ENCODE measurements around the gene ZGLP1. TPM values are rescaled to one million over a fixed set of nuclear protein-coding genes. Genes with fewer than 3 reads are reported as not detected.

Gene ZGLP1
- total and polyA plus RNA-seq, 5 experiments from 2014 or later: 0.27 to 12.2 (median 10.0) TPM; not detected in 2

DNA sequence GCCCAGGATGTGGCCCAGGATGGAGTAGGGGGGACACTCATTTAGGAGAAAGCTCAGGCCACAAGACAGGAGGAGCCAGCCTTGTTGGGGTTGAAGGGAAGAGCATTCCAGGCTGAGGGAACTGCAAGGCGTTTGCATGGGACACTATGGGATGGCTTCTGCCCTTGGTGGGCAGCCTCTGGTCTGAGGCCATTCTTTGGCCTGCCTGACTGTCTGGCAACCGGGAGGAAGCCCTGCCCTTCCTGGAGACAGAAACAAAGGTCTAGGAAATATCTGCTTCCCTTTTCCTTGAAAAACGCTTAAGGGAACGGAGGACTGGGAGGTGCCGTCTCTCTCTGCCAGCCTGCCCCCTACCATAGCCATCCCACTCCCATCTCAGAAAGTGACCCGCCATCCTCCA lies 41.5 kb downstream of the ZGLP1 start:
- H3K9me3 Mint-ChIP-seq: no peaks in the 10 kb centered on the region
- no peaks in the 10 kb centered on the region for H3K36me3 Mint-ChIP-seq
- peak overlapping the region in 1 of 10 donors; percentile 9 for H3K27ac Mint-ChIP-seq
- peaks cover 4 to 26% (median 24%) of the 10 kb centered on the region in 4 donors for H3K4me1 Mint-ChIP-seq
- ATAC-seq: no peak
- no peak overlapping the region for H3K4me3 Mint-ChIP-seq
- POLR2A ChIA-PET: interaction anchor here (3.8 kb wide), 1 partner anchor 119 kb away, joined by 52 read pairs; no protein-coding TSS in a partner anchor
- no peak for DNase-seq
- H3K27me3 Mint-ChIP-seq: no peaks in the 10 kb centered on the region

DNA sequence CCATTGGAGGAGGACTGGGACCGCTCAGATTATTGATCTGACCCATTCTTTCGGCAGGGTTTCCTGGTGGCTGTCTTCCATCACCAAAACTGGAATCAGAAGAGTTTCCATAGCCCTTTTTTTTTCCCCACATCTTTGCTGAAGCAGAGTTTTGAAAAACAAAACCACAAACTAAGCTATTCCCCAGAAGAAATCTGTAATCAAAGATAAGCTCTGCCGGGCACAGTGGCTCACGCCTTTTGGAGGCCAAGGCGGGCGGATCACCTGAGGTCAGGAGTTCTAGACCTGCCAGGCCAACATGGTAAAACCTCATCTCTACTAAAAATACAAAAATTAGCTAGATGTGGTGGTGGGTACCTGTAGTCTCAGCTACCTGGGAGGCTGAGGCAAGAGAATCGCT lies 42.9 kb downstream of the ZGLP1 start:
- ATAC-seq (no peak), DNase-seq (no peak)
- Mint-ChIP-seq H3K4me1 (peaks cover 4 to 24% (median 16%) of the 10 kb centered on the region in 4 donors), H3K36me3 (no peaks in the 10 kb centered on the region), H3K27ac (no peak overlapping the region), H3K27me3 (no peaks in the 10 kb centered on the region), H3K4me3 (no peak overlapping the region), H3K9me3 (no peaks in the 10 kb centered on the region)
- POLR2A ChIA-PET: no interaction called here

DNA sequence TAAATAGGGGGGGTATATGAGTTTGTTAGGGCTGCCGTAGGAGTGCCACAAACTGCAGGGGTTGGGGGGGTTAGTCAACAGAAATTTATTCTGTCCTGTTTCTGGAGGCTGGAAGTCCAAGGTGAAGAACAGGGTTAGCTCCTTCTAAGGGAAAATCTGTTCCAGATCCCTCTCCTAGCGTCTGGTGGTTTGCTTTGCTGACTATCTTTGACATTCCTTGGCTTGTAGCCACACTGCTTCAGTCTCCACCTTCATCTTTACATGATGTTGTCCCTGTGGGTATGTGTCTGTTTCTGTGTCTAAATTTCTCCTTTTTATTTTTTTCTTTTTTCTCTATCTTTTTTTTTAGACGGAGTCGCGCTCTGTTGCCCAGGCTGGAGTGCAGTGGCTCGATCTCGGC lies 46.8 kb downstream of the ZGLP1 start:
- peaks cover 0 to 15% (median 0%) of the 10 kb centered on the region in 3 donors for H3K36me3 Mint-ChIP-seq
- no peak overlapping the region for H3K4me3 Mint-ChIP-seq
- ATAC-seq: no peak
- H3K9me3 Mint-ChIP-seq: no peaks in the 10 kb centered on the region
- H3K4me1 Mint-ChIP-seq: peaks cover 0 to 4% (median 2%) of the 10 kb centered on the region in 4 donors
- POLR2A ChIA-PET: interaction anchor here (0.7 kb wide), 1 partner anchor 126 kb away, joined by 3 read pairs; no protein-coding TSS in a partner anchor
- DNase-seq: no peak
- H3K27me3 Mint-ChIP-seq: no peaks in the 10 kb centered on the region
- H3K27ac Mint-ChIP-seq: no peak overlapping the region

DNA sequence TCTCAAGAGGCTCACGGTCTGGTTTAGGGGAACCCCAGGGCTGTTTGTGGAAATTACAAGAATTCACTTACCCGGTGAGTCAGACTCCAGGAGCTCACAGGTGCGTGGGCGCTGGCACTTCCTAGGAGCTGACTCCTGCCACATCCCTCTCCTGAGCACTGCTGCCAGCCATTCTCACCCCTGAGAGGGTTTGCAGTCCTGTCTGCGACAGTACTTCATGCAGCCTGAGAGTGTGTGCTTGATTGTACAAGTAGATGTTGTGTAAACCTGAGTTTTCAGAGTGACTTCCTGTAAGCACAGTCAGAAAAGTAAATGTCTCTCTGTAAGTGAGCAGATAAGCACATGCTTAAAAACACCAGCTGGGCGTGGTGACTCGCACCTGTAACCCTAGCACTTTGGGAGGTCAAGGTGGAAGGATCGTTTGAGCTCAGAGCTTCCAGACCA lies 49.5 kb downstream of the ZGLP1 start:
- POLR2A ChIA-PET: interaction anchor here (0.6 to 1.4 kb wide), 2 partner anchors 137 to 174 kb away, joined by 3 to 4 read pairs; no protein-coding TSS in a partner anchor
- H3K9me3 Mint-ChIP-seq: no peaks in the 10 kb centered on the region
- H3K36me3 Mint-ChIP-seq: peaks cover 5 to 38% (median 8%) of the 10 kb centered on the region in 3 donors
- no peak overlapping the region for H3K27ac Mint-ChIP-seq
- H3K4me3 Mint-ChIP-seq: no peak overlapping the region
- H3K27me3 Mint-ChIP-seq: no peaks in the 10 kb centered on the region
- ATAC-seq: no peak
- no peak for DNase-seq
- peaks cover 4 to 15% (median 7%) of the 10 kb centered on the region in 4 donors for H3K4me1 Mint-ChIP-seq

DNA sequence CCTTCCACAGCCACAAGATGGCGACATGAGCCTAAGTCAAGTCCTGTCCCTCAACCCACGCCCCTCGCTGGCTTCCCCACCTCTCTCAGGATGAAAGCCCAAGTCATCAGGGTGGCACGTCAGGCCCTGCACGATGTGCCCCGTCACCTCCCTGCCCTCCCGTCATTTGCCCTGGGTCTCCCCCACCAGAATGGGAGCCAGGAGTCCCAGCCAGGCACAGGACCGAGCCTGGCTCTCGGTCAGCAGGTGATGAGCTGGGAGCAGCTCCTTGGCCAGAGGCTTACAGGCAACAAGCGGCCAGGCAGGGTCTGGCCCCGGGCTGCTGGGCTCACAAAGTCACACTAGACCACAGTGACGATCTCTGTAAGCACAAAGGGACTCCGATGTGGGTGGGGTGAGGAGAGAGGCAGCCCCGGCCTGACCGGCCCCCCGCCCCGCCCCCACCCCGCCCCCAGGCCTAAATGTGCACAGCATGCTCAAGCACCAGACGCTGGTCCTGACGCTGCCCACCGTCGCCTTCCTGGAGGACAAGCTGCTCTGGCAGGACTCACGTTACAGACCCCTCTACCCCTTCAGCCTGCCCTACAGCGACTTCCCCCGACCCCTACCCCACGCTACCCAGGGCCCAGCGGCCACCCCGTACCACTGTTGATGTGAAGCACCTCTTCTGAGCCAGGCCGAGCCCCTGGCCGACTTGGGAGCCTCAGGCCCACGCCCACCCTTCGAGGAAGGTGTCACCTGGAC lies 50.3 kb downstream of the ZGLP1 start:
- peaks cover 6 to 16% (median 7%) of the 10 kb centered on the region in 4 donors for H3K4me1 Mint-ChIP-seq
- peaks cover 5 to 47% (median 10%) of the 10 kb centered on the region in 3 donors for H3K36me3 Mint-ChIP-seq
- POLR2A ChIA-PET: interaction anchor here (0.6 to 1.4 kb wide), 10 partner anchors 9 to 717 kb away, joined by 3 to 5 read pairs (median 3); partner anchors contain the start of gene TYK2
- DNase-seq (peak; percentile 68 to 95 (median 84)), ATAC-seq (peak; percentile 88 to 97)
- no peak overlapping the region for H3K4me3 Mint-ChIP-seq
- no peaks in the 10 kb centered on the region for H3K27me3 Mint-ChIP-seq
- H3K27ac Mint-ChIP-seq: peak overlapping the region in 2 of 10 donors; percentile 15 to 59
- no peaks in the 10 kb centered on the region for H3K9me3 Mint-ChIP-seq

DNA sequence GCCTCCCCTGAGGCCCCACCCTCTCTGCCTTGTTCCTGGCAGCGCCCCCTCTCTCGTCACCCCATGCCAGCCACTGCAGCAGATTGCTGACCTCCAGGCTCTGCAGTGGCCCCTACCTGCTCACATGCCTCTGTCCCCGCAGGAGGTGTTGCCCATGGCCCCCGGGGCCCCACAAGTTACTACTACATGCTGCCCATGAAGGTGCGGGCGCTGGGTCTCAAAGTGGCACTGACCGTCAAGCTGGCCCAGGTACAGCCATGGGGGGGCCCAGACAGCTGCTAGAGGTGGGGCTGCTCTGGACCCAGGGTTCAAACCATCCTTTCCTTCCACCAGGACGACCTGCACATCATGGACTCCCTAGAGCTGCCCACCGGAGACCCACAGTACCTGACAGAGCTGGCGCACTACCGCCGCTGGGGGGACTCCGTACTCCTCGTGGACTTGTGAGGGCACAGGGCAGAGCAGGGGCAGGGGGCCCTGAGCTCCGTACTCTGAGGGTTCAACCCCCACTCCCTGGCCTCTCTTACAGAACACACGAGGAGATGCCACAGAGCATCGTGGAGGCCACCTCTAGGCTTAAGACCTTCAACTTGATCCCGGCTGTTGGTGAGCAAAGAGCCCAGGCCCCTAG lies 51.4 kb downstream of the ZGLP1 start:
- peak overlapping the region in 1 of 10 donors; percentile 29 for H3K4me3 Mint-ChIP-seq
- peaks cover 11 to 26% (median 15%) of the 10 kb centered on the region in 4 donors for H3K4me1 Mint-ChIP-seq
- H3K27me3 Mint-ChIP-seq: no peaks in the 10 kb centered on the region
- H3K9me3 Mint-ChIP-seq: no peaks in the 10 kb centered on the region
- H3K27ac Mint-ChIP-seq: no peak overlapping the region
- DNase-seq (no peak), ATAC-seq (no peak)
- POLR2A ChIA-PET: interaction anchor here (0.6 to 1.4 kb wide), 7 partner anchors 8 to 130 kb away, joined by 3 to 4 read pairs (median 3); partner anchors contain the start of genes FDX2 and TYK2
- peaks cover 5 to 54% (median 10%) of the 10 kb centered on the region in 3 donors for H3K36me3 Mint-ChIP-seq

DNA sequence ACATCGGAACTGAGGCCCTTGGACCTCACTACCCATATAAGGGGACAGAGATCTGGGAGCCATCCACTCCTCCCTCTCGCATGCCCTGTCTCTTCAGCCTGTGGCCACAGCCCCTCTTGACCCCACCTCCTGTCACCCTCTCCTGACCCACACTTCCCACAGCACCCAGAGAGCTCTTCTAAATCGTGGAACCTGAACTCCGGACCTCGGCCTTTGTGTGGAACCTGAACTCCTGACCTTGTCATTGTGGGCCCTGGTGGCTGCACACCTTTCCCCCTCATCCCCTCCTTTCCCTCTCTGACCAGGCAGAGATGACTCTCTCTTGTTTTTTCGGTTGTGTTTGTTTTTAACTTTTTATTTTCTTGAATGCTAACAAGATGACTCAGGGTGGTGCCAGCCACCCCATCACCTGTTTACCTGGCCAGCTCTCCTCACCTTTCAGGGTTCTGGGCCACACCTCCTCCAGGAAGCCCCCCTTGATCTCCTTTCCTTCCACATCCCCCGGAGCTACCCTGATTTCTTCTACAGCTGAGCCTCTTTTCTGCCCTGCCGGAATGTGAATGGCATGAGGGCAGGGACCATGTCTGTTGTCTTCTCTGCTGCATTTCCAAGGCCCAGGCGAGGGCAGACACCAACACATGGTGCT lies 52.5 kb downstream of the ZGLP1 start:
- Mint-ChIP-seq H3K36me3 (peaks cover 5 to 58% (median 10%) of the 10 kb centered on the region in 3 donors), H3K27ac (peak overlapping the region in 4 of 10 donors; percentile 47 to 86 (median 63)), H3K4me1 (peaks cover 11 to 31% (median 22%) of the 10 kb centered on the region in 4 donors), H3K4me3 (peak overlapping the region in 2 of 10 donors; percentile 45 to 50), H3K9me3 (no peaks in the 10 kb centered on the region), H3K27me3 (no peaks in the 10 kb centered on the region)
- ATAC-seq (no peak), DNase-seq (no peak)
- POLR2A ChIA-PET: interaction anchor here (1.4 kb wide), 1 partner anchor 58 kb away, joined by 3 read pairs; the partner anchor contains the start of gene FDX2

DNA sequence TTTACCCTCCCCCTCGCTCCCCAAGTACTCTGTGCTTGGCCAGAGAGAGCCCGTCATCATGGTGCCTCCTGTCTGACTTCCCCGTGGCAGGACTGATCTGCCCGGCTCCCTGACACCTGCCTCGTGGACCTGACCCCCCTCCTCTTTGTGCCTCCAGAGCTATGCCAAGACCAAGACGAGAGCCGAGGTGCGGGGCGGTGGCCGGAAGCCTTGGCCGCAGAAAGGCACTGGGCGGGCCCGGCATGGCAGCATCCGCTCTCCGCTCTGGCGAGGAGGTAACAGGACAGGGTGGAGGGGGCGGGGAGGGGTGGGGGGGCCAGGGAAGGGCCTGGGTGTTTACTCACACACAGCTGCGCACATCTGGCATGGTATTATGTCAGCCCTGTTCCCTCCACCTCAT lies 53.1 kb downstream of the ZGLP1 start:
- Mint-ChIP-seq H3K4me3 (no peak overlapping the region), H3K9me3 (no peaks in the 10 kb centered on the region), H3K27ac (no peak overlapping the region), H3K36me3 (peaks cover 5 to 58% (median 10%) of the 10 kb centered on the region in 3 donors), H3K4me1 (peaks cover 12 to 35% (median 27%) of the 10 kb centered on the region in 4 donors), H3K27me3 (no peaks in the 10 kb centered on the region)
- DNase-seq (no peak), ATAC-seq (no peak)
- POLR2A ChIA-PET: no interaction called here

DNA sequence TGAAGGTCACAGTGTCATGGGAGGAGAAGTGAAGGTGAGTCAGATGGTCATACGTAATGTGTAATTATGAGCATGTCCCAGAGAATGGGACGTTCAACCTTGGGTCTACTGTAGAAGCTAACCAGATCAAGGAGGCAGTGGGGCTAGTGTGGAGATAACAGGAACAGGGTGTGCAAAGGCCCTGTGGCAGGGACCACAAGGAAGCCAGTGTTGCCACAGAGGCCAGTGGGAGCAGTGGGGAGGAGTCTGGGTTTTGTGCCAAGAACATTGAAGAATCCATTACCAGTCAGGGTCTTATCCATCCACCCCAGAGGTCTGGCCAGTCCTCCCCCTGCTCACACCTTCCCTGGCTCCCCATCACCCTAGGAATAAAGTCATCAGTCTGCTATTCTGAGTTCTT lies 54.3 kb downstream of the ZGLP1 start:
- DNase-seq (no peak), ATAC-seq (no peak)
- H3K27me3 Mint-ChIP-seq: no peaks in the 10 kb centered on the region
- H3K27ac Mint-ChIP-seq: peak overlapping the region in 1 of 10 donors; percentile 29
- no peak overlapping the region for H3K4me3 Mint-ChIP-seq
- H3K4me1 Mint-ChIP-seq: peaks cover 12 to 40% (median 30%) of the 10 kb centered on the region in 4 donors
- peaks cover 5 to 58% (median 10%) of the 10 kb centered on the region in 3 donors for H3K36me3 Mint-ChIP-seq
- POLR2A ChIA-PET: no interaction called here
- no peaks in the 10 kb centered on the region for H3K9me3 Mint-ChIP-seq

Other genes with a start within 250 kb of the ZGLP1 start
- gene SHFL, start 223.5 kb downstream of the ZGLP1 start, total RNA-seq: 100 to 1,000 TPM; 109 to 113 TPM
- 10 to 100 TPM; 32.0 to 51.3 (median 34.6) TPM for gene SHFL, start 223.5 kb downstream of the ZGLP1 start, polyA plus RNA-seq
- gene ANGPTL6, start 207.1 kb downstream of the ZGLP1 start, total RNA-seq: 1 to 10 TPM; 1.3 to 1.8 TPM
- under 1 TPM; 0.54 to 0.82 (median 0.65) TPM for gene ANGPTL6, start 207.1 kb downstream of the ZGLP1 start, polyA plus RNA-seq
- gene PPAN, start 203.5 kb downstream of the ZGLP1 start, total RNA-seq: 100 to 1,000 TPM; 109 to 122 TPM
- 10 to 100 TPM; 15.7 to 42.7 (median 25.8) TPM for gene PPAN, start 203.5 kb downstream of the ZGLP1 start, polyA plus RNA-seq
- 10 to 100 TPM; 61.4 to 68.0 TPM for gene P2RY11, start 198.1 kb downstream of the ZGLP1 start, total RNA-seq
- gene P2RY11, start 198.1 kb downstream of the ZGLP1 start, polyA plus RNA-seq: 1 to 10 TPM; 2.2 to 4.2 (median 2.9) TPM
- gene EIF3G, start 189.9 kb downstream of the ZGLP1 start, total RNA-seq: 100 to 1,000 TPM; 363 to 378 TPM
- 100 to 1,000 TPM; 226 to 282 (median 269) TPM for gene EIF3G, start 189.9 kb downstream of the ZGLP1 start, polyA plus RNA-seq
- 100 to 1,000 TPM; 228 to 231 TPM for gene DNMT1, start 114.9 kb downstream of the ZGLP1 start, total RNA-seq
- 100 to 1,000 TPM in 2 of 3 donors, 10 to 100 TPM in 1; 93.7 to 146 (median 142) TPM for gene DNMT1, start 114.9 kb downstream of the ZGLP1 start, polyA plus RNA-seq
- 1 to 10 TPM; 3.0 TPM for gene S1PR2, start 78.5 kb downstream of the ZGLP1 start, total RNA-seq
- gene S1PR2, start 78.5 kb downstream of the ZGLP1 start, polyA plus RNA-seq: under 1 TPM; 0.18 to 0.60 (median 0.48) TPM
- gene MRPL4, start 57.6 kb downstream of the ZGLP1 start, total RNA-seq: 10 to 100 TPM; 47.9 to 50.8 TPM
- gene MRPL4, start 57.6 kb downstream of the ZGLP1 start, polyA plus RNA-seq: 10 to 100 TPM; 25.3 to 50.6 (median 31.3) TPM
- 1 to 10 TPM; 1.9 to 2.0 TPM for gene ICAM1, start 38.7 kb downstream of the ZGLP1 start, total RNA-seq
- 1 to 10 TPM; 1.2 to 3.9 (median 2.8) TPM for gene ICAM1, start 38.7 kb downstream of the ZGLP1 start, polyA plus RNA-seq
- gene ICAM4, start 22.9 kb downstream of the ZGLP1 start, total RNA-seq: under 1 TPM in 1 of 2 experiments, not detected in 1; 0.57 TPM
- gene ICAM4, start 22.9 kb downstream of the ZGLP1 start, polyA plus RNA-seq: under 1 TPM in 2 of 3 donors, not detected in 1; 0.22 to 0.42 TPM
- not detected for gene ICAM5, start 19.9 kb downstream of the ZGLP1 start, total RNA-seq
- gene ICAM5, start 19.9 kb downstream of the ZGLP1 start, polyA plus RNA-seq: not detected
- 10 to 100 TPM; 11.9 to 14.9 TPM for gene FDX2, start 6.2 kb upstream of the ZGLP1 start, total RNA-seq
- gene FDX2, start 6.2 kb upstream of the ZGLP1 start, polyA plus RNA-seq: 10 to 100 TPM; 14.3 to 26.7 (median 18.4) TPM
- 10 to 100 TPM; 52.1 to 55.8 TPM for gene RAVER1, start 23.7 kb upstream of the ZGLP1 start, total RNA-seq
- 10 to 100 TPM; 11.2 to 23.6 (median 17.5) TPM for gene RAVER1, start 23.7 kb upstream of the ZGLP1 start, polyA plus RNA-seq
- gene ICAM3, start 29.8 kb upstream of the ZGLP1 start, total RNA-seq: 100 to 1,000 TPM; 122 to 127 TPM
- gene ICAM3, start 29.8 kb upstream of the ZGLP1 start, polyA plus RNA-seq: 100 to 1,000 TPM; 214 to 229 (median 221) TPM
- 100 to 1,000 TPM; 313 to 319 TPM for gene TYK2, start 70.8 kb upstream of the ZGLP1 start, total RNA-seq
- 10 to 100 TPM; 33.4 to 50.3 (median 43.9) TPM for gene TYK2, start 70.8 kb upstream of the ZGLP1 start, polyA plus RNA-seq
- gene CDC37, start 93.7 kb upstream of the ZGLP1 start, total RNA-seq: 100 to 1,000 TPM; 155 to 158 TPM
- gene CDC37, start 93.7 kb upstream of the ZGLP1 start, polyA plus RNA-seq: 10 to 100 TPM; 63.2 to 81.1 (median 65.6) TPM
- under 1 TPM; 0.88 to 0.99 TPM for gene PDE4A, start 110.7 kb upstream of the ZGLP1 start, total RNA-seq
- gene PDE4A, start 110.7 kb upstream of the ZGLP1 start, polyA plus RNA-seq: 1 to 10 TPM in 2 of 3 donors, under 1 TPM in 1; 0.33 to 2.5 (median 1.9) TPM
- 10 to 100 TPM; 34.6 to 35.2 TPM for gene KEAP1, start 193.5 kb upstream of the ZGLP1 start, total RNA-seq
- gene KEAP1, start 193.5 kb upstream of the ZGLP1 start, polyA plus RNA-seq: 10 to 100 TPM; 15.1 to 25.7 (median 20.1) TPM
- gene S1PR5, start 207.6 kb upstream of the ZGLP1 start, total RNA-seq: under 1 TPM; 0.81 to 0.85 TPM
- 10 to 100 TPM in 1 of 3 donors, 1 to 10 TPM in 1, under 1 TPM in 1; 0.99 to 77.2 (median 2.1) TPM for gene S1PR5, start 207.6 kb upstream of the ZGLP1 start, polyA plus RNA-seq
- gene ATG4D, start 234.1 kb upstream of the ZGLP1 start, total RNA-seq: 10 to 100 TPM; 52.0 to 53.4 TPM
- 10 to 100 TPM in 2 of 3 donors, 1 to 10 TPM in 1; 9.2 to 19.3 (median 12.2) TPM for gene ATG4D, start 234.1 kb upstream of the ZGLP1 start, polyA plus RNA-seq